GM20431 (cell line): Measurements from ENCODE around the gene KLK4.
"Not testable (repeated sequence)": the region's sequence is repeated elsewhere in the genome, so short reads cannot be mapped to it uniquely, and the experiment has no call there.

Source experiments
- in situ Hi-C: fragments of 300-500 bp; cut with MseI, MboI; formaldehyde crosslinking; loops from one replicate; pipeline ENCODE4 v1.15.0; 2020; ENCODE audit warnings: low sequenced_read_pairs; ENCODE audit not compliant: unreplicated experiment

The KLK4 gene

DNA sequence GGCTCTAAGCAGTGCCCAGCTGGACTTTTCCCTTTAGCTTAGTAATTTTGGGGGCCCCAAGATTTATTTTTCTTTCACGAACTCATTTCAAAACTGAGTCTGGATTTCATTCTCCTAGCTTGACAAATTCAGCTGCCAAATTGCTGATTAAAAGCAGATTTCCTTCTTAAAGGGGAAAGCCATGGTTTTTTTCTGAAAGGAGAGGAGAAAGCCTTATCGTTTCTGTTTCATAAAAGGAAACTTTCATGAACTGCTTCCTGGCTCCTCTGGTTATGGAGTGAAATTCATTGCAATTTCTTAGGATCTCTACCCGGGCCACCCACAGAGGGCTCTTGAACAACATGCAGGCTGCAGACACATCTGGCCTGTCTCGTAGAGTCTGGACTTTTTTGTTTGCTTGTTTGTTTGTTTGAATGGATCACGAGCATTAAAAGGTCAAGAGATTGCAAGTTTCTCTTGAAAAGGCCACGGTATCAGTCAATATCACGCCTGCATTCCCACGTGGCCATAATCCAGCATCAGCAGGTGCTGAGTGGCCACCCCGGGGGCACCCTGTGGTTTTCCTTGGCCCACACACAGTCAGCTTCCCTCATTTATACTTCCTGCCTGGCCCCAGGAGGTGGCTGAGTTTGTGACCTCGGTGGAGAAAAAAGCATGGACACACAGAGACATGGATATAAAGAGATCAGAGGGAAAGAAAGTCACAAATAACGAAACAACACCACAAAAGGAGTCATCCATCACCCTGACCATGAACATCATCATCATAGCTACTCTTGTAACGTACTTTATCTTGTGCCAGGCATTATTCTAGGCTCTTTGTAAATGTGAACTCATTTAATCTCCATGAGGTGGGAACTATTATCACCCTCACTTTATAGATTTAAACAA is 10.5 kb upstream of the KLK4 start:
- in situ Hi-C loops: no loop called here

GRCh38 chr19:50916069-50916468 is 4.9 kb upstream of the KLK4 start:
- in situ Hi-C loops: loop anchor here (10.0 kb wide), 1 partner anchor 121 kb away; the partner anchor contains the start of gene ACP4

DNA sequence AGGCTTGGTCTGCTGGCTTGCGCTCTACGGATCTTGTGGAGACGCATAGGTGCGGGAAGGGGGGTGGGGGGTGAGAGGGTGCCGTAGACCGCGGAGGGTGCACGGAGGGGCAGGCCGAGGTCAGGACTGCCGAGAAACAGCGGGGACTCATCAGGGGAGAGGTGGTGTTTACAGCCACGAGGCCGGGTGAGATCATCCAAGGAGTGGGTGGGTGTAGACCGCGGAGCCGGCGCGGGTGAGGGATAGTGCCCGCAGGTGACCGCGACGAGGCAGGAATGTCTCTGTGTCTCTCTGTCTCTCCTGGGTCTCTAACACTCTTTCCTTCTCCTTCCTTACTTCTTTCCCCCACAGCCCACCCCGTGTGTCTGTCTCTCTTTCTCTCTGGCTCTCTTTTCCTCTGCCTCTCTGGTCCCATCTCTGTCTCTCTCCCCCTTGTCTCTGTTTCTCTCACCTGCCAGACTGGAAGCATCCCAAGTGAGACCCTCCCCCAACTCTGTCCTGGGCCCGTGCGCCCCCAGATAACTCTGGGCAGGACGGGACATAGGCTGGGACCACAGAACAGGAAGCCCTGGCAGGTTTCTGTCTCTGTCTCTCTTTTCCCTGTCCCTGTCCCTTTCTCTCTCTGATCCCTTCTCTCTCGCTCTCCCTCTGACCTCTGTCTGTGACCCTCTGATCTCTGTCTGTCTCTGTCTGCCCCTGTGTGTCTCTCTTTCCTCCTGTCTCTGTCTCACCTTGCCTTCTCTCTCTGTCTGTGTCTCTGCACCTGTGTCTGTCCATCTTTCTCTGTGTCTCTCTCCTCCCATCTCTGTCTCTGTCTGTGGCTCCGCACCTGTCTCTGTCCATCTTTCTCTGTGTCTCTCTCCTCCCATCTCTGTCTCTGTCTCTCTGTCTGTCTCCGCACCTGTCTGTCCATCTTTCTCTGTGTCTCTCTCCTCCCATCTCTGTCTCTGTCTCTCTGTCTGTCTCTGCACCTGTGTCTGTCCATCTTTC is 1.8 kb upstream of the KLK4 start:
- in situ Hi-C loops: loop anchor here (10.0 kb wide), 1 partner anchor 118 kb away; the partner anchor contains the start of gene ACP4

GRCh38 chr19:50912102-50912599 is 956 bp upstream of the KLK4 start:
- in situ Hi-C loops: loop anchor here (10.0 kb wide), 1 partner anchor 117 kb away; the partner anchor contains the start of gene ACP4

GRCh38 chr19:50910722-50911121 is 473 bp downstream of the KLK4 start:
- in situ Hi-C loops: loop anchor here (10.0 kb wide), 1 partner anchor 116 kb away; the partner anchor contains the start of gene ACP4

GRCh38 chr19:50909240-50910070 is 1.7 kb downstream of the KLK4 start:
- in situ Hi-C loops: loop anchor here (10.0 kb wide), 1 partner anchor 115 kb away; the partner anchor contains the start of gene ACP4

DNA sequence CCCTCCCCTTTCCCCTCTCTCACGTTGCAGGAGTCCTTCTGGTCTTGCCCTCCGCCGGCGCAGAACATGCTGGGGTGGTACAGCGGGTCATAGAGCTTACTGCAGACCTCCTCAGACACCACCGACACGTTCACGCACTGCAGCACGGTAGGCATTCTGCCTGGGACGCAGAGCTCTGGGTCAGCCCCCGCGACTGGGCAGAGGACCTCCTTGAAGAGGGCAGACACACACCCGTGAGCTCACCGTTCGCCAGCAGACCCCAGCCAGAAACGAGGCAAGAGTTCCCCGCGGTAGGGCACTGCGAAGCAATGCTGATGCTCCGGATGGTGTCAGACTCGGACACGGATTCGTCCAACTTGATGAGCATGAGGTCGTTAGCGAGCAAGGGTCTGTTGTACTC is 2.9 kb downstream of the KLK4 start:
- in situ Hi-C loops: no loop called here

DNA sequence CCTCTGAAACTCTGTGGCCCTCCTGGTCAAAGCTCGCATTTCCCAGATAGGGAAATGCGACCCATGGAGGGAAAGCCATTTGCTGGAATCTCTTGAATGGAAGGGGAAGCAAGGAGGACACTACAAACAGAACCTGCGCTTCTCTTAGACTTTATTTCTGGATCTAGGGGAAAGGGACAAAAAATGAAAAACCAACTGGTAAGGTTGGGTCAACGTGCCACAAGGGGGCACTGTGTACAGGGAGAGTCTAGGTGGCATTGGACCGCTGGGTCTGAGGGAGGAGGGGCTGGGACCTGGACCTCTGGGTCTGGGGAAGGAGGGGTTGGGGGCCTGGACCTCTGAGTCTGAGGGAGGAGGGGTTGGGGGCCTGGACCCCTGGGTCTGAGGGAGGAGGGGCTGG is 5.0 kb downstream of the KLK4 start:
- in situ Hi-C loops: no loop called here

DNA sequence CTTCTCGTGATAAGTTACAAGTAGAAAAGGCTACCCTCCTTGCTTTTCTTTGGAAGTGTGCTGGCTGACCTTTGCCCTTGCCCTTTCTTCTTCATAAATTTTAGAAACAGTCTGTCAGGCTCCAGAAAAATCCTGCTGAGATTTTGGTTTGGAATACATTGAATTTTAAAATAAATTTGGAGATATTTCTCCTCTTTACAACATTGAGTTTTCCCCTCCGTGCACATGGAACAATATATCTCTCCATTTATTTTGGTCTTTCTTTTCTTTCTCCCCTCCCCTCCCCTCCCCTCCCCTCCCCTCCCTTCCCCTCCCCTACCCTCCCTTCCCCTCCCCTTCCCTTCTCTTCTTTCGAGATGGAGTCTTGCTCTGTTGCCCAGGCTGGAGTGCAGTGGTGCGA is 8.6 kb downstream of the KLK4 start:
- in situ Hi-C loops: no loop called here

- in situ Hi-C loops: no loop called here
These were observed 11.6 kb downstream of the KLK4 start for GRCh38 chr19:50899569-50899968.

DNA sequence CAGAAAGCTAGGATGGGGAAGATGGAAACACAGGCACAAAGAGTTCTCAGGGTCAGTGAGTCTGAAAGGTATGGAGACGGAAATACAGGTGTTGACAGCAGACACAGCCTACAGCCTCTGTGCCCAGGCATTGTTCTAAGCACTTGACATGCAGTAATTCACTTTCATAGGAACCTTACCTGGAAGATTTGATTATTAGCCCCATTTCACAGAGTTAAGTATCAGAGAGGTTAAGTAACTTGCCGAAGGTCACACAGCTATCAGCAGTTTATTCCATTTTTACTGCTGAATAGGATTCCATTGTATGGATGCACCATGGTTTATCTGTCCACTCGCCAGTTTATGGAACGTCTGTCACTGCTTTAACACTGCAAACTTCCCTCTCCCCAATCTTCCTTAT is 13.2 kb downstream of the KLK4 start:
- in situ Hi-C loops: no loop called here

GRCh38 chr19:50897612-50898011 is 13.6 kb downstream of the KLK4 start:
- in situ Hi-C loops: no loop called here

- in situ Hi-C loops: no loop called here
These were observed 14.0 kb downstream of the KLK4 start for GRCh38 chr19:50897191-50897607.

DNA sequence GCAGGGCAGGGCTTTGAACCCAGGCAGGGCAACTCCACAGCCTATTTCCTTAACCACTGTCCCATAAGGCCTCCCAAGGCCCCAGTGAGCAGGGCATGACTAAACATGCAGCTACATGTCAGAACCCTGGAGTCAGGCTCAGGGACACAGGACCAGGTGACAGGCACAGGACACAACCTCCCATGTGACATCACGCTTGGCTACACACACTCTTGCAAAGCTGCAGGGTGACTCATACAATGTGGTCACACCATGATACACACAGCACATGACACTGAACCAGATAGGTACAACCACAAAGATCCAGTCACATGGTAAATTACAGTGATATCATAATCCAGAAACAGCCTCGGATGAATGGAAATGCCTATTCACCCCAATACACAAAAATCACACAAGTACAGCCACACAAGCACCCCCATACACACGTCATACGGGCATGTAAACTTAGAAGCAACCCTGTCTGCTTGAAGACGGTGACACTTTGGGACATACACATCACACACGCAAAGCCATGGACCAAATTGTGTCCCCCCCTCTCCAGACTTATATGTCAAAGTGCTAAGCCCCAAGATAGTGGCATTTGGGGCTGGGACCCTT is 14.5 kb downstream of the KLK4 start:
- in situ Hi-C loops: no loop called here

DNA sequence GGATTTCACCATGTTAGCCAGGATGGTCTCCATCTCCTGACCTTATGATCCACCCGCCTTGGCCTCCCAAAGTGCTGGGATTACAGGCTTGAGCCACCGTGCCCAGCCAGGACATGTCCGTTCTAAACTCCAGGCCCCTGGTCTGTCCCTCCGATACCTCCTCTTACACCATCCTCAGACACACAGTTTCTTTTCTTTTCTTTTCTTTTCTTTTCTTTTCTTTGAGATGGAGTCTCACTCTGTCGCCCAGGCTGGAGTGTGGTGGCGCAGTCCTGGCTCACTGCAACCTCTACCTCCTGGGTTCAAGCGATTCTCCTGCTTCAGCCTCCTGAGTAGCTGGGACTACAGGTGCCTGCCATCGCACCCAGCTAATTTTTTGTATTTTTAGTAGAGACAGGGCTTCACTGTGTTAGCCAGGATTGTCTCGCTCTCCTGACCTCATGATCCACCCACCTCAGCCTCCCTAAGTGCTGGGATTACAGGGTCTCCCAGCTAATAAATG is 15.1 kb downstream of the KLK4 start:
- in situ Hi-C loops: not testable (repeated sequence)

DNA sequence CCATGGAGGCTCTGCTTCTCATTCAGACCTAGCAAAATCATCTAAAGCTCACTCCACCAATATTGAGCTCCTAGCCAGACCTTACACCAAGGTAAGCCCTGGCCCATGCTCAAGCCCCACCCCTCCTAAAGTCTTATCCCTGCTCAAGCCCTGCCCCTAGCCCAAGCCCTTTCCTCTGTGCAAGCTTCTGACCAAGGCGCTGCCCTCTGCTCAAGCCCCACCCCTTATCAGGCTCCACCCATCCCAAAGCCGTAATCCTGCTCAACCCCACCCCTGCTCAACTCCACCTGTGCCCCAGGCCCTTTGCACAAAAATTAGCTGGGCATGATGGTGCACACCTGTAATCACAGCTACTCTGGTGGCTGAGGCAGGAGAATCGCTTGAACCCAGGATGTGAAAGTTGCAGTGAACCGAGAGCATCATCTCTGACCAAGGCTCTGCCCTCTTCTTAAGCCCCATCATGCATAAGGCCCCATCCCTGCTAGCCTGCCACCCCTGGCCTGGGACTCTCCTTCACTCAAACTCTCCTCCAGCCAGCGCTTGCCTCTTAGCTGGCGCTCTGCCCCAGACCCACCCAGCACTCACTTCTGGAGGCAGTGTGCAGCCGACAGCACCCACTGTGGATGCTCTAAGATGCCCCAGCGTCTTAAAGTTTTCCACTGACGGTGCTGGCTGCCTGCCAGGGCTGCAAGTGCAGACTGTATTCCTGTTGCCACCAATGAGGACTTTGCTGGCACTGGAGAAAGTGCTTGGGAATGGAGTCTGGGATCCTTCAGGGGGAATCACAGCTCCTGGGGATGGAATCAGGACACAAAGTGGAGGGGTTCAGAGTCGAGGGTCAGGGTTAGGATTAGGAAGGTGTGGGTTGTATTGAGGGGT is 16.5 kb downstream of the KLK4 start:
- in situ Hi-C loops: no loop called here

DNA sequence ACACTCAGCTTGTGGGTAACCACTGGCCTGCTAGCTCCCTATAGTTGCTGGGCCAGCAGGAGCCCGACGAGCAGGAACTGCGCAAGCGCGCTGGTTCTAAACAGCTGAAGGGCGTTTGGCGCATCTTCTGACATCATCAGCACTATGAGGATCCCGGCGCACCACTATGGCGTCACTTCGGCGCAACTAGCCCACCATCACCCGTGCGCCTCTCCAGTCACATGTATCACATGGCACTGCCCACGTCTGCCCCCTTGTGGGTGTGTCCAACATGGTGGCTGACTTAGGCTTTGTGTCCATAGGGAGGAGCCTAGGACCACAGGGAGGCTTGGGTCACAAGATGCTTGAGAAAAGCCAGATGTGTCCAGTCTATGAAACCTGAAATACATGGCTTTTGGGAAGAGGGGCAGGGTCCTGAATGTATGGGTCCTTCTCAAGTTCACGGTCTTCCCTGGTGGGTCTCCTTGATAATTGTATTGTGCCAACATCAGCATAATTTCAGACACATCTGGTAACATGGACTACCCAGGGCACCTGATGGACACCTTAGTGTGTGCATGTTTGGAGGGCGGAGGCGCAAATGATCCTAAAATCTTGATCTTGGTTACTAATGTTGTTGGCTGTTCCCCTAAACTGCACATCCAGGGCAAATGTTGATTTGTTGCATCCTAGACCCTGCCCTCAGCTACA is 18.0 kb downstream of the KLK4 start:
- in situ Hi-C loops: no loop called here
